HG03103 (cell line): ENCODE measurements around the gene RHO.
"Not testable (repeated sequence)": the region's sequence is repeated elsewhere in the genome, so short reads cannot be mapped to it uniquely, and the experiment has no call there.

Experiments used
- ATAC-seq: cut with Tn5 transposase; IDR thresholded peaks from one replicate; pipeline ENCODE4 v1.9.1; 2021; ENCODE audit warnings: low read depth; ENCODE audit not compliant: unreplicated experiment

RHO gene

GRCh38 chr3:129540776-129541516 is 12.5 kb downstream of the RHO start:
- ATAC-seq, result no peak

- no peak for ATAC-seq
Measured at GRCh38 chr3:129542747-129543146, 14.3 kb downstream of the RHO start.

GRCh38 chr3:129543156-129543790 is 14.8 kb downstream of the RHO start, which contains the start of gene H1-8:
H1-8 (plus strand) TSS chr3:129543175; CDS start chr3:129543219, 44 bp downstream.
- ATAC-seq, result no peak

- ATAC-seq, result no peak
Measured at GRCh38 chr3:129543999-129544398, 15.6 kb downstream of the RHO start.

GRCh38 chr3:129545951-129546350 is 17.5 kb downstream of the RHO start:
- not testable (repeated sequence) for ATAC-seq

GRCh38 chr3:129547241-129547640 is 18.8 kb downstream of the RHO start:
- ATAC-seq, result no peak

GRCh38 chr3:129548104-129548965 is 19.9 kb downstream of the RHO start:
- no peak for ATAC-seq

GRCh38 chr3:129549006-129549800 is 20.8 kb downstream of the RHO start:
- ATAC-seq, result no peak

GRCh38 chr3:129549805-129550204 is 21.4 kb downstream of the RHO start:
- ATAC-seq, result no peak

- ATAC-seq, result no peak
Measured at GRCh38 chr3:129552287-129553050, 24.0 kb downstream of the RHO start.

GRCh38 chr3:129553171-129553570 is 24.7 kb downstream of the RHO start:
- ATAC-seq, result no peak

GRCh38 chr3:129553719-129554118 is 25.3 kb downstream of the RHO start:
- ATAC-seq, result no peak

GRCh38 chr3:129554356-129555152 is 26.1 kb downstream of the RHO start:
- ATAC-seq, result no peak

- ATAC-seq, result no peak
Measured at GRCh38 chr3:129555153-129555550, 26.7 kb downstream of the RHO start.

GRCh38 chr3:129555616-129556357 is 27.3 kb downstream of the RHO start:
- no peak for ATAC-seq

- no peak for ATAC-seq
Measured at GRCh38 chr3:129556358-129556695, 27.9 kb downstream of the RHO start.

- no peak for ATAC-seq
Measured at GRCh38 chr3:129556890-129557547, 28.6 kb downstream of the RHO start.

- ATAC-seq, result no peak
Measured at GRCh38 chr3:129557548-129557894, 29.1 kb downstream of the RHO start.
